GM18870 (cell line): ENCODE data around the gene RAPGEF4.

ENCODE experiments used
- ATAC-seq: cut with Tn5 transposase; IDR thresholded peaks from one replicate; pipeline ENCODE4 v1.9.1; 2021; ENCODE audit warnings: moderate library complexity; ENCODE audit not compliant: unreplicated experiment

The RAPGEF4 gene

GRCh38 chr2:172856606-172857005 lies 121.0 kb downstream of the RAPGEF4 start:
- ATAC-seq, result no peak

- ATAC-seq, result no peak
Measured at GRCh38 chr2:172858473-172858745, 122.8 kb downstream of the RAPGEF4 start.

DNA sequence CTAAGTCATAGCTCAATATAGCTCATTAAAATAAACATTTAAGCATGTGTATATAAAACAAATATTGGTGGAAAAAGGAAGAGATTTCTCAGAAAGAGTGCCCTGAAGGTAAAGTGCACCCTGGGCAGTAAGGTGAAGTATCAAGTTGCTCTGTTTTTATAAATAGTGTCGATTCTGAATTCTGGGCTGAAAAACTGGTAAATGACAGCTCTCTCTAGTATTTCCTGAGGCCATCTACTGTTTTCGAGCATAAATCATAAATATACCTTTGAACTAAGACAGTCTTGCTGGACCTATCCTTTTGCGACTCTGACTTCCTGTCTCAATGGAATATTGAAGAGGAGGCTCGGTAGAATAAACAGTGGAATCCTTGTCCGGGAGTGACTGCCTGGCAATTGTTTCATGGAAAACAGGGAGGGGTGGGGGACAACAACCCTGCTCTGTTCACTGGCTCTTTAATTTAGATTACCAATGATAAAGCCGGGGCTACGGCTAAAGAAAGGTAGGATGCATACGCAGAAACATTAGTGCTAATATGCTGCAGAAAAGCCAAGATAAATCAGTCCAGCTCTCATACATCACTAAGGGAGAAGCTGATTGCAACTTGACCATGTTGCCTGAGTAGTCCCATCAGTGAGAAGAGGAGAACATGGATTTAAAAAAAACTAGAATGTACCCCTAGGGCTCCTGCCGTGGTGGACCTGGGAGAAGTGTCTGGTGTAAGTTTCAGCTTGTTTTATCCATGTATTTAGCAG lies 124.1 kb downstream of the RAPGEF4 start:
- no peak for ATAC-seq

- no peak for ATAC-seq
Measured at GRCh38 chr2:172860336-172860707, 124.7 kb downstream of the RAPGEF4 start.

- ATAC-seq, result no peak
Measured at GRCh38 chr2:172861098-172861497, 125.5 kb downstream of the RAPGEF4 start.

DNA sequence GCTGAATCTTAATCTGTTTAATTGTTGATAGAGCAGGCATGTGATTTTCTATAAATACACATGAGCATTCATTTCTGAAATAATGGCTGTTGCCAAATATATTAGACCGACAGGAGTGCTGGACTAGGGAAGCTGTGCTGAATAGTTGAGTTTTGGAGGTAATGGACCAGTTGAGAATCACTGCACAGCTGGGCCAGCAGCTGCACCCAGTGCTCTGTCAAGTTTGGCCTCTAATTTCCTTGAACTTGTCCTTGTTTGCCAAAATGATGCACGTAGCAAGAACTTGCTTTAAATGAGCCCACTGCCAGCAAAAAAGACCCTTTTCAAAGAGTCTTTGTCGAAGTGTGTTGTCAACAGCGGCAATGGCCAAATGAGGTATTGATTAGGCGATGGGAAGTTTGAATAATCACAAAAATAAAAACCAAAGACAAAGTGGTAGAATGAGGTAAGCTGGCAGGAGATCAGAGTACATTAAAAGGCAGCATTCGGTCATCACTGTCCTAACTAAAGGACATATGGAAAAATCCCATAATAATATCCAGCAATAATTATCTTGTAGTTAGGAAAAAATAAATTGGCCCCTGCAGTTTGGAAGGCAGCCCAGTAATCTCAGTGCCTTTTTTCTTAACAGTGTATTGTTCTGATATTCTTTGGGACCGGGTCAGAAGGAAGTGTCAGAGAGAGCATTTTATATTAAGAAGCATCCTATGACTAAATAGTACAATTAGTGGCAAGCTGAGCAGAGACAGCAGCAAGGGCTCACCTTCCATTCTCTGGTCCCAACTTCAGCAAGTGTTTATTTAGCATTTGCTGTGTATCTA lies 126.2 kb downstream of the RAPGEF4 start:
- no peak for ATAC-seq

- no peak for ATAC-seq
Measured at GRCh38 chr2:172863341-172863740, 127.7 kb downstream of the RAPGEF4 start.

GRCh38 chr2:172864182-172864581 lies 128.5 kb downstream of the RAPGEF4 start:
- no peak for ATAC-seq

GRCh38 chr2:172865422-172865821 lies 129.8 kb downstream of the RAPGEF4 start:
- no peak for ATAC-seq

DNA sequence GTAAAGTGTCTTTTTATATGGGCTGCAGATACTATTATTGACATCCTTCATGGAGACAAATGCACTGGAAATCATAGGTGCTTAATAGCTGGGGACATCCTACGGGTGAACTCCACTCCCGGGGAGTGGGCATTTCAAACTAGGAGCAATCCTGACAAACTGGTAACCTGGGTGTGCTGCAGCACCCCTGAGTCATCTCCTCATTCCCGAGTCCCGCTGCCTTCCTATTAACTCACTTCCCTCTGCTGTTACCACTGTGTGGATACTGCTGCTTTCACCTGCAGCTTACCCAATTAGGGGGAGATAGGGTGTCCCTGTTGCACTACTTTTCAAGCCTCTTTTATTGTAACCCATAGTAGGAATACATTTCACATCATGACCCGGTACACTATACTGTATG lies 134.2 kb downstream of the RAPGEF4 start:
- ATAC-seq, result no peak

GRCh38 chr2:172870396-172870795 lies 134.8 kb downstream of the RAPGEF4 start:
- ATAC-seq, result no peak

DNA sequence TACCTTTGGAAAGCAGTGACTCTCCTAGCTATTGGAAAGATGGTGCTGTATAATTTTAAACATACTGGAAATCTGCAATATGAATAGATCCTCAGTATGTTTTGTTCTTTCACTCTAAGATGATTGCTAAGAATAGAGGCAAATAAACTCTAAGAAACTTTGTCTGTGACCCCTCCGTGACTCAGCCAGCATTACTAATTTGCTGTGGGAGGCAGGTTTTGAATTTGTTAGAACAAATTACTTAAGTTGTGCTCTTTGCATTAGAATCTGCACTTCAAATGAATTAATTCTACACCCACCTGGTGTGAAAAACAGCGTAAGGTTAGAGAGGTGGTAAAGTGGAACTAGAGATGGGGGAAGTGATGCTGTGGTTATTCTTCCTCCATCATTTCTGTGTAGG lies 142.2 kb downstream of the RAPGEF4 start:
- no peak for ATAC-seq

DNA sequence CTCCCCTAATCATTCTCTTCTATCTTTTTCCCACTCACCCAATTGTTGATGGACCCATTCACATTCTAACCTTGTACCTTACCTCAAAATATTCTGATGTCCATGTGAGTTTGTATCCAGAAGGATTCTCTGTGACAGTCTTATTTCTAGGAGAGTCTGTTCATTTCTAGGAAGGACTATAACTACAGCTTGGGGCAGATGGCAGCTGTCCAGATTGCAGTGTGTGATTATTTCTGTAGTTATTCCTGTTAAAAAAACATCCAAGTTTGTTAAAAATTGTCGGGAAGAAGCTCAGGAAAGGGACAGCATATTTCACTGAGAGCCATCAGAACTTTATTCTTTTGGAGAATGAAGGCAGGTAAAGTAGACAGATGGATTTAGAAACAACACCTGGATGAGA lies 142.6 kb downstream of the RAPGEF4 start:
- no peak for ATAC-seq

GRCh38 chr2:172884336-172884735 lies 148.7 kb downstream of the RAPGEF4 start:
- no peak for ATAC-seq

GRCh38 chr2:172885996-172886395 lies 150.4 kb downstream of the RAPGEF4 start:
- no peak for ATAC-seq

DNA sequence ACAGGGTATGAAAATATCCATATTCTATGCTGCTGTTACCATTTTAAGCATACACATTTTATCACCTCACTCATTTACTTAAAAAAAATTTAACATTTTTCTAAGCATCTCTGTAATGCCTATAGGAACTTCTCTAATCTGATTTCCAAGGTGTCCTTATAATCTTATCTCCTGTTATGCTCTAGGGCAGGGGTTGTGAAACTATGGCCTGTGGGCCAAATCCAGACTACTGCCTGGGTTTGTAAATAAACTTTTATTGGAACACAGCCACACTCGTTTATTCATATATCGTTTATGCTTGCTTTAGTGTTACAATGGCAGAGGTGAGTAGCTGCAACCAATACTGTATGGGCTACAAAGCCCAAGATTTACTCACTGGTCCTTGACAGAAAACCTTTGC lies 151.6 kb downstream of the RAPGEF4 start:
- no peak for ATAC-seq

DNA sequence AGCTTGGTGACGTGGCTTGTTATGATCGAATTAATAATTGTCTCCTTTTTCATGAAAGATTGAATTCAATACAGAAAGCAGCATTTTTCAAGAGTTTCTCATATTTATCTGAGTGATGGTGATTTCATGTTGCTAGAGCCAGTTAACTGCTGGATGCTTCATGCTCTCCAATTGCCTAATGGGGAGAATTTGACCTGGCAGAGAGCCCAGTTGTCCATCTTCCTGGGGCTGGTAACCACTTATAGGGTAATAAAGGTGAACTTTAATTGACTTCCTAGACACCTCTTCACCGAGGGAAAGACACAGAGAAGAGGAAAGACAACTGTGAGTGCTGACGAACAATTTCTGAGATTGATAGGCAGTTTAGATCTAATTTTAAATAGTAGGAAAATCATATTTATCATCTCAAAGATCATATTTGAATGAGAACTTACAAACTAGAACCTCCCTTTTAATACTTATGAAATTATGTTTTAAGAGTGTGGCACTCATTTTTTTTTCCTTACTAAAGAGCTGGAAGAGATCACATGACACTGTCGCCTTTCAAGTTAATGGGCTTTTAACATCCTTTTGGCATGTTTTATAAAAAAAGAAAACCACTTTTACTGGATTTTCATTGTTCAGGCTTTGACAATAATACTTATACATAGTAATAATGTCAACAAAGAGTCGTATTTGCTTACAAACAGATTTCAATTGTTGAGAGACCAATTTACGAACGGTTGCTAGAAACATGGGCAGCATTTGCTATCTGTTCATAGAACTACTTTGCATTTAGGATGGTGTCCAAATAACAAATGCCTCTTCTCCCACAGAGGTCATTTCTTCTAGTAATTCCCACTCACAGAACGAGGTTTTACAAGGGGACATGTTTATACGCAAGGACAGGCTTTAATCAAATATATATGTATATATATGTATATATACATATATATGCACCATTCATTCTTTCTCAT lies 153.3 kb downstream of the RAPGEF4 start:
- ATAC-seq, result no peak

DNA sequence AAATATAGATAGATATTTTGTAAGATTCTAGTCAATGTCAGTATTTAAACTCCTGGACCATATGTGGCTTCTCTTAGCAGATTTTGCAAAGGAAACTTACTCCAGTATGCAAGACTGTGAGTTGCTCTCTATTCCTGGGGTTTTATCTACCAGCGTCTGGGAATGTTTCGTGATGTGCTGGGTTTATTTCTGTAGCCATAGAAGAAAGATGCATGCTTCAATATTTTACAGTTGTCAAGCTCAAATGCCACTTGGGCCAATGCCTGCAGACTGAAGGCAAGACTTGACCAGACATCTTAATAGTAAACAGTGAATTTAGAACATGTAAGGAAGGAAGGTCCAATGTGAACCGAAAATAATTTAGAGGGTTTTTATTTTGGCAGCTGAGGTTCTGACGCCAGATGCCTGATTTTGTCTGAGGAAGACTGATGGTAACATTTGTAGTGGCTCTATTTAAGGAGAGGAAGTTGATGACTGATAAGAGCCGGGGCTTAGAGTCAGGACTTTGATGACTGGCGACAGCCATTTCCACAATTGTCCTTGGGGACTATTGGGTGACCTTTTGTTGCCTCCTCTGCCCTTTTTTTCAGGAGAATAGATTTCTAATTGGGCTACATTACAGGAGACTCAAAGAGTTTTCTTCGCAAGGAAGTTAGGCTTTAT lies 154.3 kb downstream of the RAPGEF4 start:
- ATAC-seq, result no peak

DNA sequence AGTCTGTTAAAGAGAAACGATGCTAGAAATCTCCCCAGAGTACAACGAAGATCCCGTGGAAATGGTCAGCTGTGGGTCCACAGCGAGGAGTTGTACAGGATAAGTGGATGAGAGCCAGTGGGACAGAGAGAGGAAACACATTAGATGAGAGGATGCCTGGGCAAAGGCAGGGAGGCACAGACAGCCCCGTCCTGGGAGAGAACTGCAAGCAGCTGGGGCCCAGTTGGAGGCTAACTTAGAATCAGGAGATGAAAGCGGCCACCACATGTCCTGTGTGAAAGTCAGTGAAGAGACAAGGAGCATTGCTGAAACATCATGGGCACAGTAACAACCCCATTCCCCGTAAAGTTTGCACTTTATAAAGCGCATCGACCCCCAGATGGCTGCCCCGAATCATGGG lies 157.5 kb downstream of the RAPGEF4 start:
- ATAC-seq, result no peak

DNA sequence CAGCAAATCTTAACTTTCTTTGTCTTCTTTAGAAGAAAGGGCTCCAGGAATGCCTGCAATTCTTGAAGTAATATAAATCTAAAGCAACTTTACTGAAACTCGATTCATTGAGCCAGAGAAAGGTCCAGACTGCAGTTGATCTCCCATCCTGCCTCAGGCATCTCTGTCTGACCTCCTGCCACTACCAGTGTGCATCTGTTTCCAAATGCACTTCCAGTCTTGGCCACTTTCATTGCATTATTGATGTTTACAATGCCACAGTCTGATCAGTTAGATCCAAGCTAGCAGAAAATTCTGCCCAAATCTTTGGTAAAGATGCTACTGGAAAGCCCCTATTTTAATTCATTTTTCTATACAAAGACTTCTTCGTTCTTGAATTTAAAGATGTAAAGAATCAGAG lies 158.0 kb downstream of the RAPGEF4 start:
- ATAC-seq, result no peak
